Loucy (cell line): ENCODE results near the gene NDUFS6.

Experiments used
- H2AFZ ChIP-seq: fragments of 200-600 bp; sonication (generic); 2 replicates; pipeline ENCODE4 v1.6.0; 2016; ENCODE audit warnings: antibody characterized with exemption, mild to moderate bottlenecking, low read length, moderate library complexity
- H3F3A ChIP-seq: fragments of 200-600 bp; 2 replicates; pipeline ENCODE4 v1.6.0; 2016; ENCODE audit warnings: antibody characterized with exemption, low read depth, mild to moderate bottlenecking
- H3K27me3 ChIP-seq: fragments of 200-600 bp; sonication (generic); 2 replicates; pipeline ENCODE4 v1.6.1; 2014; ENCODE audit warnings: low read length, mild to moderate bottlenecking; ENCODE audit not compliant: insufficient read depth, poor library complexity, severe bottlenecking
- H3K36me3 ChIP-seq: fragments of 200-600 bp; sonication (generic); 2 replicates; pipeline ENCODE4 v1.6.1; 2016; ENCODE audit warnings: low read length; ENCODE audit not compliant: insufficient read depth
- H3K4me1 ChIP-seq: fragments of 200-600 bp; sonication (generic); 2 replicates; pipeline ENCODE4 v1.5.1; 2014; ENCODE audit warnings: low read length, mild to moderate bottlenecking; ENCODE audit not compliant: insufficient read depth, poor library complexity, severe bottlenecking
- H3K4me2 ChIP-seq: fragments of 200-600 bp; sonication (generic); 2 replicates; pipeline ENCODE4 v1.6.0; 2014; ENCODE audit warnings: antibody characterized with exemption, low read length, low read depth, mild to moderate bottlenecking; ENCODE audit not compliant: poor library complexity, severe bottlenecking
- H3K4me3 ChIP-seq: fragments of 200-600 bp; sonication (generic); 2 replicates; pipeline ENCODE4 v1.5.1; 2014; ENCODE audit warnings: low read length, mild to moderate bottlenecking, mixed read lengths; ENCODE audit not compliant: poor library complexity, severe bottlenecking
- H3K79me2 ChIP-seq: fragments of 200-600 bp; sonication (generic); 2 replicates; pipeline ENCODE4 v1.6.1; 2014; ENCODE audit warnings: low read length; ENCODE audit not compliant: insufficient read depth
- H3K9ac ChIP-seq: fragments of 200-600 bp; sonication (generic); 2 replicates; pipeline ENCODE4 v1.6.0; 2014; ENCODE audit warnings: mild to moderate bottlenecking, low read depth, low read length, moderate library complexity; ENCODE audit not compliant: poor library complexity, severe bottlenecking
- H3K9me2 ChIP-seq: fragments of 200-600 bp; sonication (generic); replicated peaks from 2 replicates; pipeline ENCODE4 v1.6.1; 2016; ENCODE audit warnings: low read depth, low read length, mixed read lengths
- H3K9me3 ChIP-seq: fragments of 200-600 bp; sonication (generic); 2 replicates; pipeline ENCODE4 v1.6.1; 2014; ENCODE audit warnings: mild to moderate bottlenecking, antibody characterized with exemption, low read length, low read depth; ENCODE audit not compliant: insufficient read depth
- H4K20me1 ChIP-seq: fragments of 200-600 bp; sonication (generic); 2 replicates; pipeline ENCODE4 v1.6.0; 2014; ENCODE audit warnings: antibody characterized with exemption, low read length, mild to moderate bottlenecking; ENCODE audit not compliant: insufficient read depth, poor library complexity, severe bottlenecking
- EZH2phosphoT487 ChIP-seq: fragments of 200-600 bp; IDR thresholded peaks from 2 replicates; pipeline ENCODE4 v1.6.1; 2018; ENCODE audit warnings: antibody characterized with exemption, mild to moderate bottlenecking, moderate library complexity, borderline replicate concordance
- TF ChIP-seq, protein P1 (sequence below): fragments of 200-600 bp; sonication (generic); conservative IDR thresholded peaks from 2 replicates; pipeline ENCODE4 v1.5.1; 2014; ENCODE audit warnings: mild to moderate bottlenecking, antibody characterized with exemption, low read length

NDUFS6 gene

GRCh38 chr5:1835431-1835830, 34.2 kb downstream of the NDUFS6 start:
- Histone ChIP-seq H3F3A (no peaks in the 10 kb centered on the region), H3K9me2 (no peaks in the 10 kb centered on the region), H3K36me3 (no peaks in the 10 kb centered on the region), H3K4me1 (no peaks in the 10 kb centered on the region), H3K9me3 (no peaks in the 10 kb centered on the region), H2AFZ (no peak overlapping the region), H3K79me2 (no peaks in the 10 kb centered on the region), H4K20me1 (no peaks in the 10 kb centered on the region), H3K4me3 (no peak overlapping the region), H3K4me2 (no peak overlapping the region), H3K9ac (no peak overlapping the region), H3K27me3 (no peaks in the 10 kb centered on the region)
- TF ChIP-seq EZH2phosphoT487 = no peak
- TF ChIP-seq, protein P1, sequence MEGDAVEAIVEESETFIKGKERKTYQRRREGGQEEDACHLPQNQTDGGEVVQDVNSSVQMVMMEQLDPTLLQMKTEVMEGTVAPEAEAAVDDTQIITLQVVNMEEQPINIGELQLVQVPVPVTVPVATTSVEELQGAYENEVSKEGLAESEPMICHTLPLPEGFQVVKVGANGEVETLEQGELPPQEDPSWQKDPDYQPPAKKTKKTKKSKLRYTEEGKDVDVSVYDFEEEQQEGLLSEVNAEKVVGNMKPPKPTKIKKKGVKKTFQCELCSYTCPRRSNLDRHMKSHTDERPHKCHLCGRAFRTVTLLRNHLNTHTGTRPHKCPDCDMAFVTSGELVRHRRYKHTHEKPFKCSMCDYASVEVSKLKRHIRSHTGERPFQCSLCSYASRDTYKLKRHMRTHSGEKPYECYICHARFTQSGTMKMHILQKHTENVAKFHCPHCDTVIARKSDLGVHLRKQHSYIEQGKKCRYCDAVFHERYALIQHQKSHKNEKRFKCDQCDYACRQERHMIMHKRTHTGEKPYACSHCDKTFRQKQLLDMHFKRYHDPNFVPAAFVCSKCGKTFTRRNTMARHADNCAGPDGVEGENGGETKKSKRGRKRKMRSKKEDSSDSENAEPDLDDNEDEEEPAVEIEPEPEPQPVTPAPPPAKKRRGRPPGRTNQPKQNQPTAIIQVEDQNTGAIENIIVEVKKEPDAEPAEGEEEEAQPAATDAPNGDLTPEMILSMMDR = no peak

DNA sequence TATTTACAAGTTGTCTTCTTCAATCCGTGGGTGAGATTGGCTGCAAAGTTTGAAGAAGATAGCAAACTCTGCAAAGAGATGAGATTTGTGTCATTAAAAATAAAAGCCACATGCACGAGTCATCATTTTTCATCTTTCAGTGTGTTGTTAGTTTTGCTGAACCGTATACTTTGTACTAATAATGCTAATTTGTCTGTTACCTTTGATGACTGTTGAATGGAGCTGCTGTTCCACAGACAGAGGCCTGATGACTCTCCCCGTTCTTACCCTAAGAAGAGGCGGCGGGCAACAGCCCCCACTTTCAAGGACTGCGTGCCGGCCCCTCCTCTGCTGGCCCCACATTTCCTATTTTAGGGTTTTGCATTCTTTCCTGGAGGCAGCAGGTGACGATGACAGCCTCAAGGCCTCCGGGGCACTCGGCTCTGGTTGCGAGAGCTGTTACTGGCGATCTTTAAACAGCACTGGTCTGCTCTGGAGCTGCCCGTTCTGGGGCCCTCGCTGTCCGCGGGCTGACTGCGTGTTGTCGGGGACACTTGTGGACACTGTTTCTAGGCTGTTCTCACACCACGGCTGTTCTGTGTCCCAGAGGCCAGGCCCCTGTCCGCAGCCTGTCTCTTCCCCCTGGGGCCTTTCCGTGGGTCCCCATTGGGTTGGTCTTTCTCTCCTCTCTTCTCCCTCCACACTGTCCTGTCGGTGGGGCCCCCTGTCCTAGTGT, 35.1 kb downstream of the NDUFS6 start:
- Histone ChIP-seq H3K4me1 (no peaks in the 10 kb centered on the region), H3K4me2 (no peak overlapping the region), H3K36me3 (no peaks in the 10 kb centered on the region), H3K27me3 (no peaks in the 10 kb centered on the region), H3K79me2 (no peaks in the 10 kb centered on the region), H4K20me1 (no peaks in the 10 kb centered on the region), H3K9ac (no peak overlapping the region), H3K9me2 (no peaks in the 10 kb centered on the region), H3F3A (no peaks in the 10 kb centered on the region), H3K9me3 (no peaks in the 10 kb centered on the region), H3K4me3 (no peak overlapping the region), H2AFZ (no peak overlapping the region)
- TF ChIP-seq, protein P1 = no peak
- no peak for TF ChIP-seq EZH2phosphoT487

- H3K4me2 ChIP-seq = no peak overlapping the region
- H3K27me3 ChIP-seq = no peaks in the 10 kb centered on the region
- no peaks in the 10 kb centered on the region for H4K20me1 ChIP-seq
- H3K4me1 ChIP-seq = no peaks in the 10 kb centered on the region
- TF ChIP-seq, protein P1 = no peak
- TF ChIP-seq EZH2phosphoT487 = no peak
- H3K79me2 ChIP-seq = no peaks in the 10 kb centered on the region
- no peaks in the 10 kb centered on the region for H3K9me3 ChIP-seq
- H3F3A ChIP-seq = no peaks in the 10 kb centered on the region
- no peak overlapping the region for H2AFZ ChIP-seq
- H3K9ac ChIP-seq = no peak overlapping the region
- H3K9me2 ChIP-seq = no peaks in the 10 kb centered on the region
- H3K4me3 ChIP-seq = no peak overlapping the region
- no peaks in the 10 kb centered on the region for H3K36me3 ChIP-seq
Measured at GRCh38 chr5:1836891-1837880, 36.0 kb downstream of the NDUFS6 start.
